NT2/D1 (cell line): ENCODE data around the gene TDRD9.

Source experiments
- DNase-seq: peaks from one replicate; pipeline ENCODE4 v3.0.0-alpha.2; 2011; ENCODE audit warnings: low read depth, low spot score
- H3K27me3 ChIP-seq: 2 replicates; pipeline ENCODE4 v1.6.0; 2011; ENCODE audit warnings: mild to moderate bottlenecking; ENCODE audit not compliant: insufficient read length, insufficient read depth
- H3K36me3 ChIP-seq: 2 replicates; pipeline ENCODE4 v1.6.1; 2011; ENCODE audit warnings: mild to moderate bottlenecking, low read length, mixed read lengths; ENCODE audit not compliant: insufficient read depth, insufficient read length
- H3K4me1 ChIP-seq: 2 replicates; pipeline ENCODE4 v1.5.1; 2011; ENCODE audit not compliant: insufficient read depth, insufficient read length
- H3K4me3 ChIP-seq: 2 replicates; pipeline ENCODE4 v1.5.1; 2011; ENCODE audit warnings: low read depth; ENCODE audit not compliant: insufficient read length
- H3K9ac ChIP-seq: 2 replicates; pipeline ENCODE4 v1.6.0; 2011; ENCODE audit warnings: low read depth; ENCODE audit not compliant: insufficient read length
- H3K9me3 ChIP-seq: 2 replicates; pipeline ENCODE4 v1.5.1; 2011; ENCODE audit warnings: mild to moderate bottlenecking, low read length; ENCODE audit not compliant: insufficient read depth
- SUZ12 ChIP-seq: IDR thresholded peaks from 2 replicates; pipeline ENCODE4 v1.6.1; 2011; ENCODE audit not compliant: insufficient read length, insufficient read depth; ENCODE audit errors: extremely low read depth
- YY1 ChIP-seq: IDR thresholded peaks from 2 replicates; pipeline ENCODE4 v1.6.1; 2011; ENCODE audit not compliant: insufficient read length, insufficient read depth
- ZNF274 ChIP-seq: IDR thresholded peaks from 2 replicates; pipeline ENCODE4 v1.6.1; 2011; ENCODE audit warnings: mild to moderate bottlenecking, low read depth, low read length

The TDRD9 gene

GRCh38 chr14:103928011-103928890 is at the start of gene TDRD9:
TSS of gene TDRD9 (plus strand) at chr14:103928456. CDS start at chr14:103928510, 54 bp downstream.
- Histone ChIP-seq H3K27me3 (no peaks in the 10 kb centered on the region), H3K9me3 (no peaks in the 10 kb centered on the region), H3K4me1 (no peaks in the 10 kb centered on the region), H3K4me3 (no peak within 1 kb of the TSS), H3K36me3 (no peaks in the 10 kb centered on the region), H3K9ac (no peak within 1 kb of the TSS)
- no peak for TF ChIP-seq YY1
- TF ChIP-seq SUZ12 = no peak
- TF ChIP-seq ZNF274 = no peak
- no peak for DNase-seq

- no peak for DNase-seq
- no peak for TF ChIP-seq SUZ12
- no peak for TF ChIP-seq YY1
- no peak for TF ChIP-seq ZNF274
- Histone ChIP-seq H3K9me3 (no peaks in the 10 kb centered on the region), H3K27me3 (no peaks in the 10 kb centered on the region), H3K9ac (no peak overlapping the region), H3K4me1 (peaks cover 16% of the 10 kb centered on the region), H3K4me3 (no peak overlapping the region), H3K36me3 (no peaks in the 10 kb centered on the region)
Measured at GRCh38 chr14:103879118-103879569, 49.1 kb upstream of the TDRD9 start.

- no peaks in the 10 kb centered on the region for H3K27me3 ChIP-seq
- H3K9me3 ChIP-seq = no peaks in the 10 kb centered on the region
- H3K4me3 ChIP-seq = no peak overlapping the region
- H3K4me1 ChIP-seq = peaks cover 16% of the 10 kb centered on the region
- no peak overlapping the region for H3K9ac ChIP-seq
- H3K36me3 ChIP-seq = no peaks in the 10 kb centered on the region
- DNase-seq = no peak
- TF ChIP-seq ZNF274 (no peak), YY1 (no peak), SUZ12 (no peak)
Measured at GRCh38 chr14:103879570-103880347, 48.5 kb upstream of the TDRD9 start.

DNA sequence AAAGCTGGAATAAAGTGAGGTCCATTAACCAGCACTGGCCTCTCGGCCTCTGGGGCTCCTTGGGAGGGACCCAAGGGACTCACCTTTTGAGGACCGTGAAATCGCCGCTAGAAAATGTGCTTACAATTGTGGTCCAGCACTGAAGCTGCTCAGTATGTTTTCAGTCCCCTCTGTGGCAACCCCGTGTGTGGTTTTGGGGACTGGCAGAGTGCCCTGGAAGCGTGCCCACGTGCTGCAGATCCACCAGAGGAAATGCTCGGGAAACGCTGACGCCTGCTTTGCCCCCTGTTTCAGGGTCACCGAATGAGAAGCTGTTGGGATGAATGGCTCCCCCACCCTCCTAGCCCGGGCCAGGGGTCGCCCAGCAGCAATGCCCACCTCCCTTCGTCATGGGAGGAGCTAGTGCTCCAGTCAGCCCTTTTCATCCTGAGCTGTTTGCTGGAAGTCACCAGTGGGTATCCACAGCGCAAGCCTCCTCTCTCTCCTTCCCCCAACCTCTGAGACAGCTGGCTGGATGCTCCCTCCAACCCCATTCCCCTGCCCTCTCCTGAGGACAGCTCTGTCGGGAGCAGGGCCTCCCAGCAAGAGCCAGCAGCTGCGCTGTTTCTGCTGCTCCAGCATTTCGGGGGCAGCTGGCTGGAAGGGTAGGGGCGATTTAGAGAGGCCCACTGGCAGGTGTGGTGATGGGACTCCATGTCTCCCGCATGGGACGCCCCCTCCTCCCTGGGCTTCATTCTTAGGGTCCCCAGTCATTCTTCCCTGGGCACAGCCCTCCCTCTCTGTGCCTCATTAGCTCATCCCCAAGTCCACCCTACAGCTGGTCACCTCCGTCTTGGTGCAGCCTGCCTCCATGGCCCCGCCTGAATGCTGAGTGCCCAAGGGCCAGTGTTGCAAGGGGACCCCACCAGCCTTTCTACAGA is 47.6 kb upstream of the TDRD9 start:
- H3K36me3 ChIP-seq = no peaks in the 10 kb centered on the region
- no peak overlapping the region for H3K4me3 ChIP-seq
- H3K9me3 ChIP-seq = no peaks in the 10 kb centered on the region
- H3K27me3 ChIP-seq = no peaks in the 10 kb centered on the region
- no peak for TF ChIP-seq ZNF274
- TF ChIP-seq YY1 = no peak
- TF ChIP-seq SUZ12 = no peak
- peaks cover 19% of the 10 kb centered on the region for H3K4me1 ChIP-seq
- H3K9ac ChIP-seq = no peak overlapping the region
- no peak for DNase-seq

GRCh38 chr14:103881268-103882201 is 46.7 kb upstream of the TDRD9 start:
- H3K9ac ChIP-seq = no peak overlapping the region

GRCh38 chr14:103882503-103883262 is 45.6 kb upstream of the TDRD9 start:
- Histone ChIP-seq H3K9me3 (no peaks in the 10 kb centered on the region), H3K4me3 (no peak overlapping the region), H3K9ac (no peak overlapping the region), H3K27me3 (no peaks in the 10 kb centered on the region), H3K36me3 (no peaks in the 10 kb centered on the region), H3K4me1 (peaks cover 19% of the 10 kb centered on the region)
- DNase-seq = no peak
- no peak for TF ChIP-seq ZNF274
- no peak for TF ChIP-seq YY1
- no peak for TF ChIP-seq SUZ12

More at GRCh38 chr14:103881268-103882201, 46.7 kb upstream of the TDRD9 start:
- H3K4me1 ChIP-seq = peaks cover 19% of the 10 kb centered on the region
- no peaks in the 10 kb centered on the region for H3K27me3 ChIP-seq
- no peak overlapping the region for H3K4me3 ChIP-seq
- no peak for TF ChIP-seq ZNF274
- no peak for TF ChIP-seq SUZ12
- TF ChIP-seq YY1 = no peak
- no peaks in the 10 kb centered on the region for H3K9me3 ChIP-seq
- no peaks in the 10 kb centered on the region for H3K36me3 ChIP-seq
- DNase-seq = no peak
